ENCODE data around the gene SLC6A16. TPM values are rescaled to one million over a fixed set of nuclear protein-coding genes. Genes with fewer than 3 reads are reported as not detected.
"Not testable (repeated sequence)": the region's sequence is repeated elsewhere in the genome, so short reads cannot be mapped to it uniquely, and the experiment has no call there.

SLC6A16 gene
- total RNA-seq (2021) (3.7 and 4.4 TPM in 2 replicates), Bru-seq, nascent RNA (percentile 58 among the genes with signal in this experiment), BruChase-seq, experiment 1, labeled RNA remaining after a 2-hour chase (percentile 79 among the genes with signal in this experiment), BruChase-seq, experiment 2, labeled RNA remaining after a 6-hour chase (percentile 81 among the genes with signal in this experiment)
- long read RNA-seq, partial matches to known transcripts: 0 of 2 reads
- long read RNA-seq, other reads (novel, unspliced or antisense): 2 of 2 reads

DNA sequence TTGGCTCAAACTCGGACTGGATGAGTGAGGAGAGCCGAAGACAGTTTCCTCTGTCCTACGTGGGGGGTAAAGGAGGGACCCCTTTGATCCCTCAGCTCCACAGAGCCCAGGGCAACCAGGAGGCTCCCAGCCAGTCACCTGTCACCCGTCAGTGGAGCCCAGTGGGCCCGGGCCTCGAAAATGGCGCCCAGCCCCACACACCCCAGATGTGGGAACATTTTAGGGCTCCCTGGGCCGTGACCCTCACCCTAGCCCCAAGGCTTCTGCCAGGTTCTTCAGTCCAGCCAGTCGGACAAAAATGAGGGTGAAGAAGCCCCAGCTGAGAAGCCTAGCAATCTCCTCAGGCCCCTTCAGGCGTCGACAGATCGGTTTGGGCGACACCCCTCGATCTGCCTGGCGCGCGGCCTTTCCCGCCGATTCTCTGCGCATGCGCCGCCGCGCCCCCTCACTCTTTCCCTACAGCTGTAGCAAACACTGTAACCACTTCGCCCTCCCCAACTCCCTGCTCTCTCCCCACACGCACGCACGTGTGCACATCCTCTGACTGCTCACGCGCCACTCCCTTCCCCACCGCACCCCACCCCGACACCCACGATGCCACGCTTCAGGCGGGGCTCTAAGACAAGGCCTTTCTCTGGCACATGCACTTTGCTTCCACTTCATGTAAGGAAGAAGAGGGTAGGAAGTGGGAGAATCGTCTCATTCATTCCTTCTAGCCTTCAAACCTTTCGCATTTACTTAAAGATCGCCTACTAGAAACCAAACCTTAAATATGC, at the start of gene SLC6A16:
SLC6A16 (minus strand) TSS at position 391 of the 776 bp plus-strand sequence. CDS start 13,844 bp downstream, outside the sequence.
- no peaks in the 10 kb centered on the region for H3K4me1 ChIP-seq (ENCODE audit: insufficient read depth, low read length, poor library complexity, severe bottlenecking)
- no peak within 1 kb of the TSS for H3K27ac ChIP-seq (ENCODE audit: low read depth, low read length, poor library complexity, severe bottlenecking)
- H3K27me3 ChIP-seq (replicated peaks; ENCODE audit: insufficient read depth, low read depth, low read length, poor library complexity): no peaks in the 10 kb centered on the region
- peaks cover 11% of the 10 kb centered on the region for H3K9me3 ChIP-seq (ENCODE audit: low read depth, low read length, poor library complexity, severe bottlenecking)
- POLR2A ChIA-PET (ENCODE audit: low non-redundant PET): no interaction called here
- no TSS peak for BruUV-seq (replicated peaks)
- CTCF ChIA-PET: no interaction called here
- H3K4me3 ChIP-seq (ENCODE audit: low read depth, low read length, poor library complexity, severe bottlenecking): no peak within 1 kb of the TSS
- intact Hi-C loops (cut with micrococcal nuclease; ENCODE audit: unreplicated experiment): no loop called here
- DNase-seq (ENCODE audit: low spot score): no peak
- no peaks in the 10 kb centered on the region for H3K36me3 ChIP-seq (ENCODE audit: insufficient read depth, low read length, poor library complexity, severe bottlenecking)
- TF ChIP-seq, protein P1, sequence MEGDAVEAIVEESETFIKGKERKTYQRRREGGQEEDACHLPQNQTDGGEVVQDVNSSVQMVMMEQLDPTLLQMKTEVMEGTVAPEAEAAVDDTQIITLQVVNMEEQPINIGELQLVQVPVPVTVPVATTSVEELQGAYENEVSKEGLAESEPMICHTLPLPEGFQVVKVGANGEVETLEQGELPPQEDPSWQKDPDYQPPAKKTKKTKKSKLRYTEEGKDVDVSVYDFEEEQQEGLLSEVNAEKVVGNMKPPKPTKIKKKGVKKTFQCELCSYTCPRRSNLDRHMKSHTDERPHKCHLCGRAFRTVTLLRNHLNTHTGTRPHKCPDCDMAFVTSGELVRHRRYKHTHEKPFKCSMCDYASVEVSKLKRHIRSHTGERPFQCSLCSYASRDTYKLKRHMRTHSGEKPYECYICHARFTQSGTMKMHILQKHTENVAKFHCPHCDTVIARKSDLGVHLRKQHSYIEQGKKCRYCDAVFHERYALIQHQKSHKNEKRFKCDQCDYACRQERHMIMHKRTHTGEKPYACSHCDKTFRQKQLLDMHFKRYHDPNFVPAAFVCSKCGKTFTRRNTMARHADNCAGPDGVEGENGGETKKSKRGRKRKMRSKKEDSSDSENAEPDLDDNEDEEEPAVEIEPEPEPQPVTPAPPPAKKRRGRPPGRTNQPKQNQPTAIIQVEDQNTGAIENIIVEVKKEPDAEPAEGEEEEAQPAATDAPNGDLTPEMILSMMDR (conservative IDR thresholded peaks at IDR 0.05; ENCODE audit: low read depth, low read length): no peak
- no peak for TF ChIP-seq EZH2 (IDR thresholded peaks at IDR 0.05; ENCODE audit: borderline replicate concordance, low read depth, low read length, poor library complexity, severe bottlenecking)

DNA sequence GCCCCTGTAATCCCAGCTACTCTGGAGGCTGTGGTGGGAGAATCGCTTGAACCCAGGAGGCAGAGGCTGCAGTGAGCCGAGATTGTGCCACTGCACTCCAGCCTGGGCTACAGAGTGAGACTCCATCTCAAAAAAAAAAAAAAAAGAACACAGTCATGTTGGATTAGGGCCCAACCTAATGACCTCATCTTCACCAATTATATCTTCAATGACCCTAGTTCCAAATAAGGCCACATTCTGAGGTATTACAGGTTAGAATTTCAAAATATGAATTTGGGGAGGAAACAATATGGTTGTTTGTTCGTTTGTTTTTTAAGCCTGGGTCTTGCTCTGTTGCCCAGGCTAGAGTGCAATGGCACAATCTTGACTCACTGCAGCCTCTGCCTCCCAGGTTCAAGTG, 48.2 kb upstream of the SLC6A16 start:
- CTCF ChIA-PET; POLR2A ChIA-PET (ENCODE audit: low non-redundant PET); BruUV-seq (replicated peaks); H3K27me3 ChIP-seq (replicated peaks; ENCODE audit: insufficient read depth, low read depth, low read length, poor library complexity); intact Hi-C loops (cut with micrococcal nuclease; ENCODE audit: unreplicated experiment); H3K36me3 ChIP-seq (ENCODE audit: insufficient read depth, low read length, poor library complexity, severe bottlenecking); H3K4me3 ChIP-seq (ENCODE audit: low read depth, low read length, poor library complexity, severe bottlenecking); H3K4me1 ChIP-seq (ENCODE audit: insufficient read depth, low read length, poor library complexity, severe bottlenecking); DNase-seq (ENCODE audit: low spot score); H3K27ac ChIP-seq (ENCODE audit: low read depth, low read length, poor library complexity, severe bottlenecking): not testable (repeated sequence)
- H3K9me3 ChIP-seq (ENCODE audit: low read depth, low read length, poor library complexity, severe bottlenecking): peaks cover 19% of the 10 kb centered on the region

DNA sequence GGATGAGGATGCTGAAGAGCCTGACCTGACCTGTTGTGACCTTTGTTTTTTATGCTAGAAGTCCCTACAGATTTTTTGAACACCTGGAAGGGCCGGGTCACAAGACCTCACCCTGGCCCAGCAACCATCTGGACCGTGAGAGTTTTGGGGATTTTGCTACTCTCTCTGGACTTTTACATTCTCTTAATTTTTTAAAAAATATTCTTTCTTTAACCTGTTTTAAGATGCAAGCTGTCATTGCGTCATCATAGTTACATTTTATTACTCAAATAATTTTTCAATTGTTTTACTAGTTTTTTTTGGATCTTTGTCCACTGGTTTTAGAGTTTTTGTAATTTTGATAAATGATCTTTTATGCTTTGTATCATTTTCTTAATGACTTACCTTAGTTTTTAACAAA, 46.2 kb upstream of the SLC6A16 start:
- TF ChIP-seq, protein P1 (conservative IDR thresholded peaks at IDR 0.05; ENCODE audit: low read depth, low read length): no peak
- no peak for TF ChIP-seq EZH2 (IDR thresholded peaks at IDR 0.05; ENCODE audit: borderline replicate concordance, low read depth, low read length, poor library complexity, severe bottlenecking)
- H3K4me3 ChIP-seq (ENCODE audit: low read depth, low read length, poor library complexity, severe bottlenecking): no peak overlapping the region
- DNase-seq (ENCODE audit: low spot score): no peak
- CTCF ChIA-PET: no interaction called here
- no peaks in the 10 kb centered on the region for H3K4me1 ChIP-seq (ENCODE audit: insufficient read depth, low read length, poor library complexity, severe bottlenecking)
- intact Hi-C loops (cut with micrococcal nuclease; ENCODE audit: unreplicated experiment): no loop called here
- no peak overlapping the region for H3K27ac ChIP-seq (ENCODE audit: low read depth, low read length, poor library complexity, severe bottlenecking)
- peaks cover 19% of the 10 kb centered on the region for H3K9me3 ChIP-seq (ENCODE audit: low read depth, low read length, poor library complexity, severe bottlenecking)
- no TSS peak for BruUV-seq (replicated peaks)
- H3K27me3 ChIP-seq (replicated peaks; ENCODE audit: insufficient read depth, low read depth, low read length, poor library complexity): no peaks in the 10 kb centered on the region
- no peaks in the 10 kb centered on the region for H3K36me3 ChIP-seq (ENCODE audit: insufficient read depth, low read length, poor library complexity, severe bottlenecking)
- POLR2A ChIA-PET (ENCODE audit: low non-redundant PET): no interaction called here
